Measurements from ENCODE around the gene PGM1. TPM values are rescaled to one million over a fixed set of nuclear protein-coding genes. Genes with fewer than 3 reads are reported as not detected.

Gene PGM1
- total and polyA plus RNA-seq, 10 donors: 4.5 to 37.4 (median 24.1) TPM

- peaks cover 3 to 94% (median 38%) of the 10 kb centered on the region in 6 donors for H3K36me3 ChIP-seq
- intact Hi-C loops (cut with DNase I; ENCODE audit: low total_unique reads): no loop called here
- TF ChIP-seq CTCF (IDR thresholded peaks at IDR 0.05 in 8 of 11, conservative IDR thresholded peaks at IDR 0.05 in 3 of 11): no peak
- no peak for TF ChIP-seq POLR2AphosphoS5 (IDR thresholded peaks at IDR 0.05)
- WGBS, 5 donors: 91 to 96% (median 95%) methylated on average over 8 of the region's 8 CpGs
- H3K4me3 ChIP-seq: no peak overlapping the region
- H3K4me1 ChIP-seq: no peaks in the 10 kb centered on the region
- no peaks in the 10 kb centered on the region for H3K9me3 ChIP-seq
- no peak overlapping the region for H3K27ac ChIP-seq
- no peaks in the 10 kb centered on the region for H3K27me3 ChIP-seq (replicated peaks in 1 of 7)
- no peak for DNase-seq
These were observed 45.3 kb downstream of the PGM1 start for GRCh38 chr1:63638471-63638870.

- H3K4me3 ChIP-seq: no peak overlapping the region
- no peaks in the 10 kb centered on the region for H3K4me1 ChIP-seq
- no peaks in the 10 kb centered on the region for H3K27me3 ChIP-seq (replicated peaks in 1 of 7)
- 75 to 84% (median 79%) methylated on average over 8 of the region's 8 CpGs for WGBS, 5 donors
- intact Hi-C loops (cut with DNase I; ENCODE audit: low total_unique reads): no loop called here
- DNase-seq: no peak
- peaks cover 3 to 97% (median 38%) of the 10 kb centered on the region in 6 donors for H3K36me3 ChIP-seq
- no peaks in the 10 kb centered on the region for H3K9me3 ChIP-seq
- TF ChIP-seq CTCF (IDR thresholded peaks at IDR 0.05 in 8 of 11, conservative IDR thresholded peaks at IDR 0.05 in 3 of 11) (no peak), POLR2A (IDR thresholded peaks at IDR 0.05) (no peak), POLR2AphosphoS5 (IDR thresholded peaks at IDR 0.05) (no peak)
- H3K27ac ChIP-seq: no peak overlapping the region
These were observed 45.7 kb downstream of the PGM1 start for GRCh38 chr1:63638875-63639274.

- Histone ChIP-seq H3K9me3 (no peaks in the 10 kb centered on the region), H3K36me3 (peaks cover under 1 to 95% (median 31%) of the 10 kb centered on the region in 6 donors), H3K27me3 (replicated peaks in 1 of 7) (no peaks in the 10 kb centered on the region), H3K27ac (peak overlapping the region in 4 of 8 donors; percentile 36 to 76 (median 46)), H3K4me1 (no peaks in the 10 kb centered on the region), H3K4me3 (peak overlapping the region in 1 of 8 donors; percentile 6)
- no peak for DNase-seq
- 81 to 92% (median 88%) methylated on average over 4 of the region's 4 CpGs for WGBS, 5 donors
- intact Hi-C loops (cut with DNase I; ENCODE audit: low total_unique reads): no loop called here
- TF ChIP-seq CTCF (IDR thresholded peaks at IDR 0.05 in 8 of 11, conservative IDR thresholded peaks at IDR 0.05 in 3 of 11): no peak
- TF ChIP-seq POLR2AphosphoS5 (IDR thresholded peaks at IDR 0.05): no peak
- TF ChIP-seq POLR2A (IDR thresholded peaks at IDR 0.05): no peak
These were observed 47.7 kb downstream of the PGM1 start for GRCh38 chr1:63640633-63641567.

- intact Hi-C loops (cut with DNase I; ENCODE audit: low total_unique reads): no loop called here
These were observed 48.4 kb downstream of the PGM1 start for GRCh38 chr1:63641615-63642014.

More at GRCh38 chr1:63641615-63642014, 48.4 kb downstream of the PGM1 start:
- no peaks in the 10 kb centered on the region for H3K9me3 ChIP-seq
- H3K27ac ChIP-seq: no peak overlapping the region
- no peak for DNase-seq
- H3K4me3 ChIP-seq: no peak overlapping the region
- no peak for TF ChIP-seq POLR2AphosphoS5 (IDR thresholded peaks at IDR 0.05)
- no peak for TF ChIP-seq POLR2A (IDR thresholded peaks at IDR 0.05)
- TF ChIP-seq CTCF (IDR thresholded peaks at IDR 0.05 in 8 of 11, conservative IDR thresholded peaks at IDR 0.05 in 3 of 11): no peak
- no peaks in the 10 kb centered on the region for H3K27me3 ChIP-seq (replicated peaks in 1 of 7)
- H3K4me1 ChIP-seq: no peaks in the 10 kb centered on the region
- 89 to 95% (median 93%) methylated on average over 4 of the region's 4 CpGs for WGBS, 5 donors
- peaks cover 0 to 89% (median 24%) of the 10 kb centered on the region in 6 donors for H3K36me3 ChIP-seq

Data from spleen (tissue), 11 donors.